SK-N-SH (cell line): Measurements from ENCODE around the gene ZFAND6. TPM values are rescaled to one million over a fixed set of nuclear protein-coding genes. Genes with fewer than 3 reads are reported as not detected.

Experiments
- CTCF ChIA-PET: fragments of 300-600, 350-600 bp; formaldehyde crosslinking; extraction: SDS; loops from one replicate; lab custom pipeline; 2021; lab: Yijun Ruan, JAX
- POLR2A ChIA-PET: fragments of 350-600 bp; sonication (Branson Sonifier 250); formaldehyde crosslinking; extraction: SDS; loops from one replicate; lab custom pipeline; 2020; ENCODE audit warnings: antibody characterized with exemption, inconsistent platforms; lab: Yijun Ruan, JAX
- DNase-seq: peaks from one replicate; pipeline ENCODE4 v3.0.0; 2012
- H2AFZ ChIP-seq: fragments of 200-600 bp; sonication (generic); 2 replicates; pipeline ENCODE4 v1.8.1; 2016; ENCODE audit warnings: antibody characterized with exemption, mild to moderate bottlenecking, low read depth
- H3F3A ChIP-seq: fragments of 200-600 bp; sonication (generic); replicated peaks from 2 replicates; pipeline ENCODE3; 2016; ENCODE audit warnings: antibody characterized with exemption, mild to moderate bottlenecking; ENCODE audit not compliant: insufficient read depth
- H3K27ac ChIP-seq, 2 experiments: fragments of 200-500 bp in 1 of 2; fragments of 200-600 bp in 1 of 2; sonication (Bioruptor generic) in 1 of 2; sonication (generic), shearing (Covaris generic) in 1 of 2; 2 replicates each; pipeline versions ENCODE4 v1.5.1 to v1.6.1; 2014 to 2016; ENCODE audit warnings: low read depth in 2 of 2, inconsistent platforms in 1 of 2, low read length in 1 of 2, mild to moderate bottlenecking in 1 of 2, mixed read lengths in 1 of 2
- H3K27me3 ChIP-seq: fragments of 200-600 bp; sonication (generic), shearing (Covaris generic); 2 replicates; pipeline ENCODE4 v1.6.1; 2016; ENCODE audit warnings: mixed run types; ENCODE audit not compliant: insufficient read depth
- H3K36me3 ChIP-seq, 2 experiments: fragments of 200-500 bp in 1 of 2; fragments of 200-600 bp in 1 of 2; sonication (Bioruptor generic) in 1 of 2; sonication (generic) in 1 of 2; replicated peaks in 1 of 2; 2 replicates each; pipeline versions ENCODE3 to v1.5.1; 2014 to 2016; ENCODE audit warnings: low read length in 1 of 2, mild to moderate bottlenecking in 1 of 2; ENCODE audit not compliant: insufficient read depth in 2 of 2, control insufficient read depth in 1 of 2
- H3K4me1 ChIP-seq, 2 experiments: fragments of 200-500 bp in 1 of 2; fragments of 200-600 bp in 1 of 2; sonication (Bioruptor generic) in 1 of 2; sonication (generic), shearing (Covaris generic) in 1 of 2; 2 replicates each; pipeline versions ENCODE4 v1.5.1 to v1.6.1; 2014 to 2016; ENCODE audit warnings: low read depth in 1 of 2, low read length in 1 of 2, mixed run types in 1 of 2; ENCODE audit not compliant: insufficient read depth in 2 of 2, control insufficient read depth in 1 of 2
- H3K4me2 ChIP-seq: fragments of 200-600 bp; sonication (generic), shearing (Covaris generic); 2 replicates; pipeline ENCODE4 v1.6.1; 2017; ENCODE audit warnings: mixed run types
- H3K4me3 ChIP-seq, 2 experiments: fragments of 200-500 bp in 1 of 2; fragments of 200-600 bp in 1 of 2; sonication (Bioruptor generic) in 1 of 2; sonication (generic), shearing (Covaris generic) in 1 of 2; 2 replicates each; pipeline versions ENCODE4 v1.5.1 to v1.8.1; 2014 to 2016; ENCODE audit warnings: low read depth in 2 of 2, inconsistent platforms in 1 of 2, low read length in 1 of 2, mild to moderate bottlenecking in 1 of 2, mixed read lengths in 1 of 2, moderate library complexity in 1 of 2
- H3K79me2 ChIP-seq: fragments of 200-600 bp; sonication (generic); 2 replicates; pipeline ENCODE4 v1.8.1; 2017; ENCODE audit warnings: mild to moderate bottlenecking; ENCODE audit not compliant: insufficient read depth
- H3K9ac ChIP-seq: fragments of 200-600 bp; sonication (generic); 2 replicates; pipeline ENCODE4 v1.6.1; 2017; ENCODE audit warnings: mixed run types
- H3K9me2 ChIP-seq: fragments of 200-600 bp; sonication (generic); 2 replicates; pipeline ENCODE4 v1.6.1; 2017; ENCODE audit warnings: mixed run types
- H3K9me3 ChIP-seq: fragments of 200-600 bp; sonication (generic); 2 replicates; pipeline ENCODE4 v1.6.1; 2017; ENCODE audit warnings: mixed run types, mild to moderate bottlenecking, moderate library complexity
- H4K20me1 ChIP-seq: fragments of 200-600 bp; sonication (generic); 2 replicates; pipeline ENCODE4 v1.6.1; 2017; ENCODE audit warnings: mild to moderate bottlenecking, mixed run types; ENCODE audit not compliant: insufficient read depth
- ELF1 ChIP-seq: IDR thresholded peaks from 2 replicates; pipeline ENCODE4 v1.4.0; 2012
- EP300 ChIP-seq, 2 experiments: IDR thresholded peaks; 2 replicates each; pipeline versions ENCODE4 v1.4.0 to v1.6.1; 2012; ENCODE audit warnings: borderline replicate concordance in 1 of 2, low read depth in 1 of 2, low read length in 1 of 2
- FOXJ3 ChIP-seq: sonication (generic); formaldehyde crosslinking; IDR thresholded peaks from 2 replicates; pipeline ENCODE4 v1.5.1; 2020; ENCODE audit warnings: mild to moderate bottlenecking, missing genetic modification reagents
- FOXM1 ChIP-seq: IDR thresholded peaks from 2 replicates; pipeline ENCODE4 v1.4.0; 2012; ENCODE audit warnings: low read depth, mild to moderate bottlenecking
- GATA2 ChIP-seq: sonication (generic); formaldehyde crosslinking; IDR thresholded peaks from 2 replicates; pipeline ENCODE4 v1.5.0; 2020; ENCODE audit warnings: mild to moderate bottlenecking, missing genetic modification reagents
- JUND ChIP-seq: IDR thresholded peaks from 2 replicates; pipeline ENCODE4 v1.4.0; 2012
- RCOR1 ChIP-seq: fragments of 150-350 bp; IDR thresholded peaks from 2 replicates; pipeline ENCODE4 v1.6.1; 2017; ENCODE audit warnings: antibody characterized with exemption, low read length
- RFX5 ChIP-seq: IDR thresholded peaks from 2 replicates; pipeline ENCODE4 v1.6.1; 2012; ENCODE audit warnings: mild to moderate bottlenecking, improper control_type of control experiment, low read length
- TAF1 ChIP-seq: IDR thresholded peaks from 2 replicates; pipeline ENCODE4 v1.6.1; 2012; ENCODE audit warnings: low read depth, mild to moderate bottlenecking, low read length, moderate library complexity, borderline replicate concordance
- TCF12 ChIP-seq: IDR thresholded peaks from 2 replicates; pipeline ENCODE4 v1.4.0; 2012
- USF1 ChIP-seq: IDR thresholded peaks from 2 replicates; pipeline ENCODE4 v1.4.0; 2012; ENCODE audit warnings: low read depth, borderline replicate concordance
- ZBTB33 ChIP-seq: IDR thresholded peaks from 2 replicates; pipeline ENCODE4 v1.4.0; 2012; ENCODE audit warnings: low read depth, borderline replicate concordance
- WGBS: methylation state at CpG from one replicate; pipeline ENCODE4 v1.1.6; 2017; ENCODE audit warnings: low lambda C conversion rate; 5-methylcytosine and 5-hydroxymethylcytosine counted together
- polyA plus RNA-seq, 3 experiments: library from polyadenylated mRNA; depleted of rRNA; stranded (reverse); fragments of >200 nt; gene quantifications; 2 replicates each; pipeline ENCODE4 v1.2.3, GENCODE V29; 2012
- TF ChIP-seq, protein P1 (sequence below): fragments of 150-350 bp; IDR thresholded peaks from 2 replicates; pipeline ENCODE4 v1.6.1; 2017; ENCODE audit warnings: antibody characterized with exemption, low read length, low read depth, borderline replicate concordance
- TF ChIP-seq, protein P2 (sequence below): fragments of 150-350 bp; IDR thresholded peaks from 2 replicates; pipeline ENCODE4 v1.6.1; 2016; ENCODE audit warnings: mild to moderate bottlenecking, low read depth, low read length
- TF ChIP-seq, protein P3 (sequence below): fragments of 200-600 bp; sonication (generic); IDR thresholded peaks from 2 replicates; pipeline ENCODE4 v1.6.1; 2017; ENCODE audit warnings: antibody characterized with exemption, mild to moderate bottlenecking, moderate library complexity

ZFAND6 gene
- polyA plus RNA-seq, 1 of the 3 experiments (the other 2 are of a cell fraction): 90.1 TPM

DNA sequence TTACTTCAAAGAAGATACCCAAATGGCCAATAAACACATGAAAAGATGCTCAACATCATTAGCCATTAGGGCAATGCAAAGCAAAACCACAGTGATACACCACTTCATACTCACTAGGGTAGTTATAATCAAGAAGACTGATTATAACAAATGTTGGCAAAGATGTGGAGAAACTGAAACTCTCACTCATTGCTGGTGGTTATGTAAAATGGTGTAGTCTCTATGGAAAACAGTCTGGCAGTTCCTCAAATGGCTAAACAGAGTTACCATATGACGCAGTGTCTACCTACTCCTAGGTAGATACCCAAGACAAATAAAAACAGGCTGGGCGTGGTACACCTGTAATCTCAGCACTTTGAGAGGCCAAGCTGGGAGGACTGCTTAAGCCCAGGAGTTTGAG is 3.5 kb upstream of the ZFAND6 start:
- POLR2A ChIA-PET: no interaction called here
- Histone ChIP-seq H3K4me2 (no peak overlapping the region), H3K9me2 (no peaks in the 10 kb centered on the region), H3K27me3 (no peaks in the 10 kb centered on the region), H3F3A (peaks cover 4% of the 10 kb centered on the region), H3K79me2 (peaks cover 11% of the 10 kb centered on the region), H3K4me3 (no peak overlapping the region), H3K9ac (no peak overlapping the region), H4K20me1 (peaks cover 3% of the 10 kb centered on the region; the same call in 1 of the 2 replicates)
- no peak for DNase-seq
- TF ChIP-seq RFX5 (no peak), TCF12 (no peak), FOXM1 (no peak), FOXJ3 (no peak), EP300 (IDR thresholded peaks at IDR 0.05; ENCODE audit: borderline replicate concordance in 1 of 2, low read depth in 1 of 2, low read length in 1 of 2) (no peak), RCOR1 (no peak), USF1 (no peak), JUND (no peak), ZBTB33 (no peak), GATA2 (CRISPR knock-in tag) (no peak), TAF1 (no peak)
- TF ChIP-seq, protein P1, sequence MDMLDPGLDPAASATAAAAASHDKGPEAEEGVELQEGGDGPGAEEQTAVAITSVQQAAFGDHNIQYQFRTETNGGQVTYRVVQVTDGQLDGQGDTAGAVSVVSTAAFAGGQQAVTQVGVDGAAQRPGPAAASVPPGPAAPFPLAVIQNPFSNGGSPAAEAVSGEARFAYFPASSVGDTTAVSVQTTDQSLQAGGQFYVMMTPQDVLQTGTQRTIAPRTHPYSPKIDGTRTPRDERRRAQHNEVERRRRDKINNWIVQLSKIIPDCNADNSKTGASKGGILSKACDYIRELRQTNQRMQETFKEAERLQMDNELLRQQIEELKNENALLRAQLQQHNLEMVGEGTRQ: no peak
- TF ChIP-seq, all 33 proteins: peak for 0
- WGBS: 66% methylated on average over 2 of the region's 2 CpGs
- CTCF ChIA-PET: no interaction called here
- peaks cover 0 to 5% of the 10 kb centered on the region in 2 experiments; a peak in 2 of 4 replicates for H3K4me1 ChIP-seq
- no peaks in the 10 kb centered on the region for H3K9me3 ChIP-seq
- no peaks in the 10 kb centered on the region for H3K36me3 ChIP-seq
- no peak overlapping the region for H2AFZ ChIP-seq
- no peak overlapping the region for H3K27ac ChIP-seq

DNA sequence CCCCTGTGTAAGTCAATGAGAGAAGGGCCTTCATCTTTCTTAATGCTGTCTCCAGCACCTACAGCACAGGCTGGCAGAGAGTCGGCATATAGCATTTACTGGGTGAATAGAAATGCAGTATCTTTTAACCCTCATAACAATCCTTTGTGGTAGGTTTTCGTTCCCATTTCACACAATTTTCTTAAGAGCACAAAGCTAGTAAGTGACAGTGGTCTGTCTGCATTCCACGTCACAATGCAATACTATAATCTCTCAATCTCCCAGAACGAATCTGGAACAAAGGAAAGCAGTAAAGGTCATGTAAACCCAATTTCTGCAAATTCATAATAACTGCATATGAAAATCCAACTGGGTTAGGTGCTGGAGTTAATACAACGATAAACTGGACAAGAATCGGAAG is 1.4 kb upstream of the ZFAND6 start:
- H3K79me2 ChIP-seq: peaks cover 32% of the 10 kb centered on the region
- peaks cover 24% of the 10 kb centered on the region for H4K20me1 ChIP-seq
- CTCF ChIA-PET: no interaction called here
- H3K4me3 ChIP-seq: no peak overlapping the region
- H3K36me3 ChIP-seq: no peaks in the 10 kb centered on the region
- POLR2A ChIA-PET: no interaction called here
- 64% methylated on average over 6 of the region's 6 CpGs for WGBS
- peaks cover 4% of the 10 kb centered on the region for H3F3A ChIP-seq
- no peaks in the 10 kb centered on the region for H3K27me3 ChIP-seq
- no peaks in the 10 kb centered on the region for H3K9me2 ChIP-seq
- H3K4me2 ChIP-seq: no peak overlapping the region
- no peaks in the 10 kb centered on the region for H3K9me3 ChIP-seq
- H2AFZ ChIP-seq: no peak overlapping the region
- no peak overlapping the region for H3K27ac ChIP-seq
- DNase-seq: no peak
- no peak overlapping the region for H3K9ac ChIP-seq
- H3K4me1 ChIP-seq: peaks cover 0 to 7% of the 10 kb centered on the region in 2 experiments; a peak in 2 of 4 replicates
- TF ChIP-seq, protein P2, sequence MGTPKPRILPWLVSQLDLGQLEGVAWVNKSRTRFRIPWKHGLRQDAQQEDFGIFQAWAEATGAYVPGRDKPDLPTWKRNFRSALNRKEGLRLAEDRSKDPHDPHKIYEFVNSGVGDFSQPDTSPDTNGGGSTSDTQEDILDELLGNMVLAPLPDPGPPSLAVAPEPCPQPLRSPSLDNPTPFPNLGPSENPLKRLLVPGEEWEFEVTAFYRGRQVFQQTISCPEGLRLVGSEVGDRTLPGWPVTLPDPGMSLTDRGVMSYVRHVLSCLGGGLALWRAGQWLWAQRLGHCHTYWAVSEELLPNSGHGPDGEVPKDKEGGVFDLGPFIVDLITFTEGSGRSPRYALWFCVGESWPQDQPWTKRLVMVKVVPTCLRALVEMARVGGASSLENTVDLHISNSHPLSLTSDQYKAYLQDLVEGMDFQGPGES: no peak
- no peak for TF ChIP-seq RFX5
- TF ChIP-seq FOXJ3: no peak
- TF ChIP-seq FOXM1: no peak
- TF ChIP-seq, protein P1: no peak
- TF ChIP-seq, protein P3, sequence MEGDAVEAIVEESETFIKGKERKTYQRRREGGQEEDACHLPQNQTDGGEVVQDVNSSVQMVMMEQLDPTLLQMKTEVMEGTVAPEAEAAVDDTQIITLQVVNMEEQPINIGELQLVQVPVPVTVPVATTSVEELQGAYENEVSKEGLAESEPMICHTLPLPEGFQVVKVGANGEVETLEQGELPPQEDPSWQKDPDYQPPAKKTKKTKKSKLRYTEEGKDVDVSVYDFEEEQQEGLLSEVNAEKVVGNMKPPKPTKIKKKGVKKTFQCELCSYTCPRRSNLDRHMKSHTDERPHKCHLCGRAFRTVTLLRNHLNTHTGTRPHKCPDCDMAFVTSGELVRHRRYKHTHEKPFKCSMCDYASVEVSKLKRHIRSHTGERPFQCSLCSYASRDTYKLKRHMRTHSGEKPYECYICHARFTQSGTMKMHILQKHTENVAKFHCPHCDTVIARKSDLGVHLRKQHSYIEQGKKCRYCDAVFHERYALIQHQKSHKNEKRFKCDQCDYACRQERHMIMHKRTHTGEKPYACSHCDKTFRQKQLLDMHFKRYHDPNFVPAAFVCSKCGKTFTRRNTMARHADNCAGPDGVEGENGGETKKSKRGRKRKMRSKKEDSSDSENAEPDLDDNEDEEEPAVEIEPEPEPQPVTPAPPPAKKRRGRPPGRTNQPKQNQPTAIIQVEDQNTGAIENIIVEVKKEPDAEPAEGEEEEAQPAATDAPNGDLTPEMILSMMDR: no peak
- no peak for TF ChIP-seq EP300 (IDR thresholded peaks at IDR 0.05; ENCODE audit: borderline replicate concordance in 1 of 2, low read depth in 1 of 2, low read length in 1 of 2)
- no peak for TF ChIP-seq ELF1
- no peak for TF ChIP-seq JUND
